GM21717 (cell line): Measurements from ENCODE around the gene ICA1L.
A peak's percentile ranks its signal among the peaks of the same experiment; 100 is the strongest.

Experiments
- ATAC-seq: cut with Tn5 transposase; IDR thresholded peaks from one replicate; pipeline ENCODE4 v1.9.1; 2021; ENCODE audit warnings: mild to moderate bottlenecking, moderate library complexity; ENCODE audit not compliant: unreplicated experiment

Gene ICA1L

DNA sequence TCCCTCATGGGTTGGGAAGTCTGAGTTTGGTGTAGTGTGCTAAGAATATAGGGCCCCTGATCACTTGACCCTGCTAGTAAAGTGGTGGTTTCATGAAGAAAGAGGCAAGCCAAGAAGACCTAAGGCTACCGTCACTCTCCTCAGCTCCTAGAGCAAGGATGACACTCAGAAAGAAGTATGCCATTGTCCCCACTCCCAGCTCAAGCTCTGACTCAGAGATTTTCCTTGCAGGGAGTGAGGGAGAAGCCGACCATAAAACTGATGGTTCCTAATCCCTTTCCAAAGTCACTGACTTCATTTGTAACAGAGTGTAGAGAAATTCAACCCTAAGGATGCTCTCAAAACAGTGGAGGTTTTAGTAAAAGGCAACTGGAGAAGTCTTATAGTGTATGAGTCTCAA is 80.9 kb downstream of the ICA1L start:
- no peak for ATAC-seq

DNA sequence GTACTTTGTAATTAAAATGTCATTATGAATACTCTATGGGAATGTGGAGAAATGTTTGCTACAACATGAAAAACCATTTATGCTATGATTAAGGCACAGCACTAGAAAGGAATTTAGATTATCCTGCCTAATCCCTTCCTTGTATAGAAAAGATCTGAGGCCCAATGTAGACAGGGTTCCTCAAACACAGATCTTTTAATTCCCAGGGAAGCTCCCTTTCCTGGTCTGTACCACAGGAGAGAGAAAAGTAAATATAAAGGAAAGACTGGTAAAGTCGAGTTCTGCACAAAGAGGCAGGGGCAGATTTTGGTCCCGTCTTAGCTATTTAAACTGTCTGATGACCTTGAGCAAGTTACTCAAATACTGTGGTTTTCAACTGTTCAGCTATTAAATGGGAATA is 84.7 kb downstream of the ICA1L start:
- ATAC-seq, result no peak

DNA sequence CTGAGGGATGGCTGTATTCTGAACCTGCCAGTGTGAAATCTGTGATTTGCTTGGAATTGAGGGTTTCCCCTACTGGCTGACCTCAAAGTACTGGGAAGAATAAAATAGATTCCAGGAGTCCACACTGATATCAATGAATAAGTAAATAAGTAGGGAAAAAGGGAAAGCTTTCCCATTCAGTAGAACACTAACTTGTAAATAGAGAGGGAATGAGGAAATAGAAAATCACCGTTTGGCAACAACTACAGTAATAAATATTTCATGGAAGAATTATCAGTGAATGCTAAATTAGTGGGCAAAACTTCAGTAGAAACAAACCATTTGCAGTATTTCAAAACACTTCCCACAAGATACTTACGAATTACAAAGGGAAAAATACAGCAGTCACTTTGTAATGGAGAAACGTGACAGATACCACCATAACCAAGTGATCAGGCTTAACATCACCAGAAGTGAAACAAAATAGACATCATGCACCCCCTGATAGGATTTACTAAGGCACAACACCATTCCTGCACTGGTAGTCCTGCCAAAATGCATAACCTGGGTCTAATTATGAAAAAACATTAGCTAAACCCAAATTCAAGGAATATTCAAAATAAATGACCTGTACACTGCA is 88.5 kb downstream of the ICA1L start:
- ATAC-seq, result no peak

- ATAC-seq, result peak; percentile 95
Observed at GRCh38 chr2:202780514-202781021, 91.0 kb downstream of the ICA1L start.

DNA sequence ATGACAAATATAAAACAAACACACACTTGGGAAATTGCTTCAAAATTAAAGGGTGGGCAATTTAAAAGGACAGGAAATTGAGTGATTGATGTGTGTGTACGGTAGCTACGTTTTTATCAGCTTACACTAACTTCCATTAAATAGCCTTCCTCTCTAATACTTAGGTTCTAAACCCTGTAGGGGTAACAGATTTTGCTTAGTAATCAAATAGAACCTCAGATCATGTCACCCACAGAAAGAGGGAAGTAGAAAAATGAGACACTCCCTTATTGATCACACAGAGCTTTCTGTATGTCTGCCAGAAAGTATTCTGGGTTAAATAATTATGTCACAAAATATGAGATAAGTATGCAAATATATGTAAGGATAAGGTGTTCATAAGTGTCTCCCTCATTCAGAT is 93.3 kb downstream of the ICA1L start:
- no peak for ATAC-seq

- no peak for ATAC-seq
Observed at GRCh38 chr2:202774104-202774503, 97.5 kb downstream of the ICA1L start.

GRCh38 chr2:202773301-202773973 is 98.1 kb downstream of the ICA1L start:
- no peak for ATAC-seq

GRCh38 chr2:202771741-202772460 is 99.7 kb downstream of the ICA1L start:
- ATAC-seq, result no peak

- no peak for ATAC-seq
Observed at GRCh38 chr2:202771336-202771735, 100.2 kb downstream of the ICA1L start.

GRCh38 chr2:202769201-202769600 is 102.4 kb downstream of the ICA1L start:
- ATAC-seq, result no peak

- ATAC-seq, result no peak
Observed at GRCh38 chr2:202768273-202768672, 103.3 kb downstream of the ICA1L start.

- ATAC-seq, result no peak
Observed at GRCh38 chr2:202765436-202765835, 106.1 kb downstream of the ICA1L start.

GRCh38 chr2:202764991-202765390 is 106.6 kb downstream of the ICA1L start:
- ATAC-seq, result no peak

DNA sequence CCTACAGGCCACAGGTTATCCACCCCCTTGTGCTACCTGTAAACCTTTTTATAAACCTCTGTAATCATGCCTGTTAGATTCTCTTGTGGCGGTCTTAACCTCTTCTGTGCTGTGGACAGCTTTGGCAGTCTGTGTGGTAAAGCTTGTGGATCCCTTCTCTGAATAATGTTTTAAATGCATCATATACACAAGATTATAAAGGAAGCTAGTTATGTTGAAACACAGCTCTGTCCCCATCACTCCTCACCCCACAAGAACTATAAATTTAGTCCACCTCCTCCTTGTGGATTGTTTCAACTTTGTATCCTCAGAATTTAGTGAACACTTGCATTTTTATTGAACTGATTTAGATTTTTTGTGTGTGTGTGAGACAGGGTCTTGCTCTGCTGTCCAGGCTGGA is 107.7 kb downstream of the ICA1L start:
- ATAC-seq, result no peak

GRCh38 chr2:202762556-202762955 is 109.0 kb downstream of the ICA1L start:
- no peak for ATAC-seq

DNA sequence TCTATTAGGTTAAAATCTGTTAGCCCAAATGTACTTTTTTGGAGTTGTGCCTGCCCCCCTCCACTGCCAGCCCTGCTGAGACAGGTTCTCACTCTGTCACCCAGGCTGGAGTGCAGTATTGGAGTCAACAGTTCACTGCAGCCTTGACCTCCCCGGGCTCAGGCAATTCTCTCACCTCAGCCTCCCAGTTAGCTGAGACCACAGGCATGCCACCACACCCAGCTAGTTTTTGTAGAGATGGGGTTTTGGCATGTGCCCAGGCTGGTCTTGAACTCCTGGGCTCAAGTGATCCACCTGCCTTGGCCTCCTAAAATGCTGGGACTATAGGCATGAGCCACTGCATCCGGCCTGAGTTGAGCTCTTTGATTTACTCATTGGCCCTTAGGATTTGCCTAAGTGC is 110.7 kb downstream of the ICA1L start:
- ATAC-seq, result no peak

- no peak for ATAC-seq
Observed at GRCh38 chr2:202758604-202759003, 113.0 kb downstream of the ICA1L start.

DNA sequence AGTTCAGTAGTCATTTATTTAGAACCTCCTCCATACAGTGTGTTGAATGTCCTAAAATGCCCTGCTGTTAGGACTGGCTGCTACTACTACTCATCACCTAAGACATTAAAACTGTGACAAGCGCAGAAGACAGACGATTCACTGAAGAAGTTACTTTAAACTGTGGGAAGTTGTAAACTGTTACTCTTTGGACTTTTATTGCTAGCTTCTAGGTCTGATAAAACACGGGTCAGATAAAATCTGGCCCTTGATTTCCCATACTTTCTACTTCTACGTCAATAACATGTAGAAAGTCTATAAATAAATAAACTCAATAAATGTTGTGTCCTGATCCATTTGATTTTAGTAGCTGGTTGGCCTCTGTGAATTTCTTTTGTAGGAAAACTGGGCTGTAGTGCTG is 113.4 kb downstream of the ICA1L start:
- no peak for ATAC-seq

- ATAC-seq, result no peak
Observed at GRCh38 chr2:202757339-202757738, 114.2 kb downstream of the ICA1L start.

DNA sequence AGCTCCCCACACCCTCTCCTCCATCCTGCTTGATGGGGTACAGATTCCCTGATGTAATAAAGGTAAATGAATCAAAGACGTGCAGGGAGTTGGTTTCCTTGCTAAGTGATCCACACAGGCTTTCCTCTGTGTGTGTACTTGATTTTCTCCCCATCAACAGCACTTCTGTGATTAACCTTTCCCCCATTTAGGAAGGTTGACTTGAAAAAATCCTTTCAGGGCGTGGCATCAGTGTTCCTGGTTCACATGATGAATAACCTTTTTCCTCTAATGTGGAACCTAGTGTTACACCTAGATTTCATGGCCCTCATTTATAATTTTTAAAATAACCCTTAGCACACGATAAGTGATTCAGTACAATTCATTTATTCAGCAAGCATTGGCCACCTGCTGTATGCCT is 115.0 kb downstream of the ICA1L start:
- no peak for ATAC-seq

DNA sequence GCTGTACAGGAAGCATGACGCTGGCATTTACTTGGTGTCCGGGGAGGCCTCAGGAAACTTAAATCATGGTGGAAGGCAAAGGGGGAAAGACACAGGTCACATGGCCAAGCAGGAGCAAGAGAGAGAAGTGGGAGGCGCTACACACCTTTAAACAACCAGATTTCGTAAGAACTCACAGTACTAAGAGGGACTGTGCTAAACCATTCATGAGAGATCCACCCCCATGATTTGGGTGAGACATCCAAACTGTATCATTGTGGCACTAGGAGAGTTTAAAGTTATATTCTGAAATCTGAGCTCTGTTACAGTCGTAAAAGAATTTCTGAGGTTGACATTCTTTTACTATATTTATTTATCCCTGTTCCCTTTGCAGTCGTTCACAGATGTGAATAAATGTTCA is 116.6 kb downstream of the ICA1L start:
- ATAC-seq, result no peak

GRCh38 chr2:202752071-202752470 is 119.5 kb downstream of the ICA1L start:
- no peak for ATAC-seq
